Mucosa of descending colon (tissue), 3 donors: Measurements from ENCODE around the gene TMEM263. TPM values are rescaled to one million over a fixed set of nuclear protein-coding genes. Genes with fewer than 3 reads are reported as not detected.
A peak's percentile ranks its signal among the peaks of the same experiment; 100 is the strongest.

Experiments
- ATAC-seq: fragments of 200-7000 bp; cut with Tn5 transposase; one replicate; pipeline ENCODE4 v1.9.1; 2020; ENCODE audit warnings: mild to moderate bottlenecking, moderate library complexity
- DNase-seq, 3 donors: peaks; one replicate each; pipeline ENCODE4 v3.0.0-alpha.2; 2020
- H3K36me3 ChIP-seq: fragments of 200-600 bp; one replicate; pipeline ENCODE4 v1.8.0; 2021; ENCODE audit warnings: low read depth, mild to moderate bottlenecking
- H3K4me1 ChIP-seq: fragments of 200-600 bp; one replicate; pipeline ENCODE4 v1.8.0; 2021; ENCODE audit warnings: low read depth, mild to moderate bottlenecking
- H3K4me3 ChIP-seq: fragments of 200-600 bp; one replicate; pipeline ENCODE4 v1.8.0; 2021; ENCODE audit warnings: mild to moderate bottlenecking
- H3K9me3 ChIP-seq: fragments of 200-600 bp; one replicate; pipeline ENCODE4 v1.8.0; 2021; ENCODE audit warnings: mild to moderate bottlenecking
- CTCF ChIP-seq: fragments of 200-600 bp; IDR thresholded peaks from one replicate; pipeline ENCODE4 v1.8.0; 2022; ENCODE audit warnings: antibody characterized with exemption, mild to moderate bottlenecking
- intact Hi-C, 2 donors: fragments of 100-400 bp; cut with DNase I in 1 of 2; cut with micrococcal nuclease in 1 of 2; formaldehyde crosslinking; loops; one replicate each; pipeline versions ENCODE4 v1.11.0 to v1.11.1; 2022; cut with DNase I, micrococcal nuclease
- total RNA-seq, 3 donors: library from RNA; stranded (reverse); fragmentation: NEBNext Ultra II Directional in 2 of 3; extraction: Animal tissue kit (Norgen Biotek cat#: 25700) in 2 of 3; gene quantifications; one replicate each; pipeline versions ENCODE4 v1.2.1 to v1.2.4, GENCODE V29; 2021 to 2023
- donor health status: DM: no; HTN: no; CAD: no; lungs with moderate emphysema.
- donor health status: DM: no; HTN: no; CAD: no.
- donor health status: DM: no; HTN: yes; CAD: no.

The TMEM263 gene
- total RNA-seq, 3 donors from 2014 or later = 20.3 to 38.6 (median 27.0) TPM

- intact Hi-C loops = no loop called here
- DNase-seq (no peak), ATAC-seq (no peak)
- Histone ChIP-seq H3K4me1 (no peaks in the 10 kb centered on the region), H3K9me3 (no peaks in the 10 kb centered on the region), H3K4me3 (no peak overlapping the region), H3K36me3 (no peaks in the 10 kb centered on the region)
- no peak for TF ChIP-seq CTCF
Observed at GRCh38 chr12:107007411-107007810, 51.7 kb downstream of the TMEM263 start.

DNA sequence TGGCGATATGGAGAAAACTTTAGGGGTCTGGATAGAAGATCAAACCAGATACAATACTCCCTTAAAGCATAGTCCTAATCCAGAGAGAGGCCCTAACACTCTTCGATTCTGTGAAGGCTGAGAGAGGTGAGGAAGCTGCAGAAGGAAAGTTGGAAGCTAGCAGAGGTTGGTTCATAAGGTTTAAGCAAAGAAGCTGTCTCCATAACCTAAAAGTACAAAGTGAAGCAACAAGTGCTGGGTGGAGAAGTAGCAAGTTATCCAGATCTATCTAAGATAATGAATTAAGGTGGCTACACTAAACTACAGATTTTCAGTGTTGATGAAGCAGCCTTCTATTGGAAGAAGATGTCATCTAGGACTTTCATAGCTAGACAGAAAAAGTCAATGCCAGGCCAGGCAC is 55.8 kb downstream of the TMEM263 start:
- no peaks in the 10 kb centered on the region for H3K9me3 ChIP-seq
- DNase-seq (no peak), ATAC-seq (no peak)
- intact Hi-C loops = no loop called here
- H3K4me3 ChIP-seq = no peak overlapping the region
- H3K4me1 ChIP-seq = no peaks in the 10 kb centered on the region
- H3K36me3 ChIP-seq = no peaks in the 10 kb centered on the region
- no peak for TF ChIP-seq CTCF

GRCh38 chr12:107012736-107013425 is 57.2 kb downstream of the TMEM263 start:
- TF ChIP-seq CTCF = no peak
- H3K9me3 ChIP-seq = no peaks in the 10 kb centered on the region
- H3K36me3 ChIP-seq = no peaks in the 10 kb centered on the region
- intact Hi-C loops = no loop called here
- ATAC-seq = no peak
- DNase-seq = no peak
- no peaks in the 10 kb centered on the region for H3K4me1 ChIP-seq
- no peak overlapping the region for H3K4me3 ChIP-seq

DNA sequence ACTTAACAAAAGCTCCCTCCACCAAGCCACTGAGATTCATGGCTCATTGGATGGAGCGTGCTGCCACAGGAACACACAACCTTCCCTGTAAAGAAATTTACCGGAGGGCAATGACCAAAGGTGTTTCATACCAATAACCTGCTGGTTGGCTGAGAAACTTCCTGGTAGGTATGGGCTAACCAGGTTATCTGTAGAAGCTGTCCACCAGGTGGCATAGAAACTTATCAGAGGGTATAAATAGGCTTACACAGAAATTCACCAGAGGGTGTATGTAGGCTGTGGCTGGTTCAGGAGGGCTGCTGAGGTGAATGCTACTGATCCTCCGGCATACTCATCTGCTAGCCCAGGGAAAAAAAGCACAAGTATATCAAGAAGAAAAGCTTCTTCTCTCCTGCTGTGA is 58.3 kb downstream of the TMEM263 start:
- DNase-seq = peak in 1 of 3 donors; percentile 74
- Histone ChIP-seq H3K36me3 (no peaks in the 10 kb centered on the region), H3K4me3 (no peak overlapping the region), H3K4me1 (no peaks in the 10 kb centered on the region), H3K9me3 (no peaks in the 10 kb centered on the region)
- peak; percentile 99 for ATAC-seq
- TF ChIP-seq CTCF = no peak
- intact Hi-C loops = no loop called here

- no peaks in the 10 kb centered on the region for H3K4me1 ChIP-seq
Observed at GRCh38 chr12:107017042-107017441, 61.3 kb downstream of the TMEM263 start.

More at GRCh38 chr12:107017042-107017441, 61.3 kb downstream of the TMEM263 start:
- no peak overlapping the region for H3K4me3 ChIP-seq
- DNase-seq (no peak), ATAC-seq (no peak)
- TF ChIP-seq CTCF = no peak
- H3K36me3 ChIP-seq = no peaks in the 10 kb centered on the region
- intact Hi-C loops = no loop called here
- no peaks in the 10 kb centered on the region for H3K9me3 ChIP-seq
